CD4-positive, CD25-positive, alpha-beta regulatory T cell (primary cell): ENCODE data around the gene EXOC1L. TPM values are rescaled to one million over a fixed set of nuclear protein-coding genes. Genes with fewer than 3 reads are reported as not detected.

Source experiments
- ATAC-seq, 2 donors: fragments of 150-1000 bp; cut with Tn5 transposase; one replicate each; pipeline ENCODE4 v1.10.0; 2021; ENCODE audit warnings: low read depth in 2 of 2, moderate number of reproducible peaks in 2 of 2, moderate library complexity in 1 of 2
- DNase-seq, 3 donors: peaks; one replicate each; pipeline versions ENCODE4 v3.0.0 to v3.0.0-alpha.2; 2012 to 2022; ENCODE audit warnings: mixed read lengths in 1 of 3
- H3K27ac ChIP-seq: one replicate; pipeline ENCODE4 v1.7.0; 2013; ENCODE audit warnings: mild to moderate bottlenecking, low read length; ENCODE audit not compliant: insufficient read depth, poor library complexity, severe bottlenecking
- H3K27me3 ChIP-seq: one replicate; pipeline ENCODE4 v1.7.0; 2013; ENCODE audit warnings: low read length; ENCODE audit not compliant: control insufficient read depth, insufficient read depth
- H3K36me3 ChIP-seq: one replicate; pipeline ENCODE4 v1.7.0; 2013; ENCODE audit warnings: mild to moderate bottlenecking, low read length, moderate library complexity; ENCODE audit not compliant: control insufficient read depth, insufficient read depth
- H3K4me1 ChIP-seq: 2 replicates; pipeline ENCODE4 v1.7.0; 2013; ENCODE audit warnings: mild to moderate bottlenecking, low read length; ENCODE audit not compliant: insufficient read depth, control insufficient read depth, poor library complexity, severe bottlenecking
- H3K4me3 ChIP-seq: one replicate; pipeline ENCODE4 v1.7.0; 2013; ENCODE audit warnings: low read depth, mild to moderate bottlenecking, low read length, moderate library complexity
- H3K9me3 ChIP-seq, 2 experiments: 1 replicate in 1 of 2; 2 replicates in 1 of 2; pipeline ENCODE4 v1.7.0; 2013; ENCODE audit warnings: low read length in 2 of 2, mild to moderate bottlenecking in 1 of 2, moderate library complexity in 1 of 2; ENCODE audit not compliant: control insufficient read depth in 2 of 2
- H3K27ac Mint-ChIP-seq, 3 donors: one replicate each; pipeline ENCODE4 v1.8.0; 2020 to 2022; ENCODE audit warnings: mild to moderate bottlenecking in 3 of 3, mixed read lengths in 3 of 3, moderate library complexity in 2 of 3
- H3K27me3 Mint-ChIP-seq: one replicate; pipeline ENCODE4 v1.8.0; 2022; ENCODE audit warnings: mild to moderate bottlenecking, mixed read lengths
- H3K36me3 Mint-ChIP-seq: one replicate; pipeline ENCODE4 v1.8.0; 2020; ENCODE audit warnings: mixed read lengths
- H3K4me1 Mint-ChIP-seq, 4 donors: one replicate each; pipeline ENCODE4 v1.8.0; 2020 to 2022; ENCODE audit warnings: mixed read lengths in 4 of 4, mild to moderate bottlenecking in 1 of 4
- H3K4me3 Mint-ChIP-seq, 4 donors: one replicate each; pipeline ENCODE4 v1.8.0; 2020 to 2022; ENCODE audit warnings: mild to moderate bottlenecking in 4 of 4, mixed read lengths in 4 of 4, moderate library complexity in 3 of 4
- H3K9me3 Mint-ChIP-seq, 7 donors: one replicate each; pipeline ENCODE4 v1.8.0; 2020 to 2022; ENCODE audit warnings: mixed read lengths in 7 of 7, mild to moderate bottlenecking in 3 of 7, moderate library complexity in 2 of 7
- polyA plus RNA-seq, 4 donors: library from polyadenylated mRNA; unstranded; fragments of 300-500 nt; fragmentation: Illumina TruSeq; gene quantifications; one replicate each; pipeline ENCODE4 v1.2.3, GENCODE V29; 2021
- total RNA-seq: library from RNA; stranded (reverse); gene quantifications from one replicate; pipeline ENCODE4 v1.2.3, GENCODE V29; 2022

EXOC1L gene
- total and polyA plus RNA-seq, 5 donors from 2014 or later: not detected

DNA sequence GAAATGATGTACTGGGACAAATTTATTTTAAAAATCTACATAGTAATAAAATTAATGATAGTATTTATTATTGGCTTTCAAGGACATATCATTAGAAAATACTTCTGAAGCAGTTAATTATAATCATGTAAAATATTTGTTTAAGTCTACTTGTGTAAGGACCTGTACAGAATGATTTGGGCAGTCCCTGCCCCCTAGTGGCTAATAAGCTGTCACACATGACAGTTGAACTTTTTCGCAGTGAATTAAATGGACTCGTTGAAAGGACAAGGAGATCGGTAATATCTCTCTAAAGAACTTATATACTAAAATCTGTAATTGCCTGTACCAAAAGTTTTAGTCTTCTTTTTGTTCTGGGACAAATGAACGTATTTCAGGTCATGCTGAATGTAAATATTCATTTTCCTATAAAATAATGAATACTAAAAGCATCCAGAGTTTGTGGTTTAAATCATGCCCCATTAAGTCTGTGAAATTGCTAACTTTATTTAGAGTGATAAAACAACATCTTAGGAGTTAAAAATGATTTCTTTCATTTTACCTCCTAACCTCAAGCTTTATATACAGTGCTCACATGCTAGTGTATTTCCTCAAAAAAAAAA lies 47.5 kb downstream of the EXOC1L start:
- Histone ChIP-seq H3K27ac (no peak overlapping the region), H3K36me3 (peaks cover 70% of the 10 kb centered on the region), H3K4me3 (peak overlapping the region; percentile 35), H3K9me3 (no peaks in the 10 kb centered on the region), H3K4me1 (peaks cover 5% of the 10 kb centered on the region), H3K27me3 (no peaks in the 10 kb centered on the region)
- peaks cover 14 to 20% (median 16%) of the 10 kb centered on the region in 4 donors for H3K4me1 Mint-ChIP-seq
- no peak overlapping the region for H3K27ac Mint-ChIP-seq
- DNase-seq (peak; percentile 16 to 74 (median 57)), ATAC-seq (peak; percentile 84 to 87)
- no peaks in the 10 kb centered on the region for H3K9me3 Mint-ChIP-seq
- H3K27me3 Mint-ChIP-seq: no peaks in the 10 kb centered on the region
- peaks cover 39% of the 10 kb centered on the region for H3K36me3 Mint-ChIP-seq
- H3K4me3 Mint-ChIP-seq: no peak overlapping the region

- no peak for ATAC-seq
- Mint-ChIP-seq H3K27me3 (no peaks in the 10 kb centered on the region), H3K27ac (peak overlapping the region in 1 of 3 donors; percentile 60), H3K9me3 (no peaks in the 10 kb centered on the region), H3K4me1 (peaks cover 14 to 20% (median 16%) of the 10 kb centered on the region in 4 donors), H3K4me3 (peak overlapping the region in 1 of 4 donors; percentile 15), H3K36me3 (peaks cover 43% of the 10 kb centered on the region)
- no peak for DNase-seq
- peaks cover 77% of the 10 kb centered on the region for H3K36me3 ChIP-seq
- no peaks in the 10 kb centered on the region for H3K9me3 ChIP-seq
- no peak overlapping the region for H3K4me3 ChIP-seq
- no peak overlapping the region for H3K27ac ChIP-seq
- H3K4me1 ChIP-seq: peaks cover 5% of the 10 kb centered on the region
- H3K27me3 ChIP-seq: no peaks in the 10 kb centered on the region
Observed at GRCh38 chr4:55868581-55869090, 49.0 kb downstream of the EXOC1L start.

DNA sequence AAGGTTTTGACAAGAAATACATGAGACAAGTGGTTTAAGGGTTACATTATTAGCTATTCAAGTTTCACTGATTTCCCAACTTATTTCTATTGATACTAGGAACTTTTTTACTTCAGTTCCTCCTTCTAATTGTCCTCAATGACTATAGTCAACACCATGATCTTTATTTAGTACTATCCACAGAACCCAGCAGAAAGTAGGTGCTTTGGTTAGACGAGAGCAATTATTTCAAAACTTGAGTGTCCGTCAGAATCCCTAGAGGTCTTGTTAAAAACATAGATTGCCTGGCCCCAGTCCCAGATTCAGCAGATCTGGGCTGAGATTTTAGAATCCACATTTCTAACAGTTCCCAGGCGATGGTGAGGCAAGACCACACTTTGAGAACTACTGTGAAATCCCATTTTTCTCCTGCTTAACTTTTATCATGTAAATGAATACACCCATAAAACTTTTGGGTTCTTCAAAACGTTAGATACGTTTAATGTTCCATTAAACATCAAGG lies 51.8 kb downstream of the EXOC1L start:
- H3K27ac ChIP-seq: no peak overlapping the region
- H3K4me3 ChIP-seq: no peak overlapping the region
- ATAC-seq: no peak
- Mint-ChIP-seq H3K36me3 (peaks cover 45% of the 10 kb centered on the region), H3K4me1 (peaks cover 7 to 15% (median 8%) of the 10 kb centered on the region in 4 donors), H3K4me3 (no peak overlapping the region), H3K9me3 (no peaks in the 10 kb centered on the region), H3K27me3 (no peaks in the 10 kb centered on the region), H3K27ac (no peak overlapping the region)
- no peak for DNase-seq
- H3K36me3 ChIP-seq: peaks cover 68% of the 10 kb centered on the region
- H3K4me1 ChIP-seq: peaks cover 5% of the 10 kb centered on the region
- H3K27me3 ChIP-seq: no peaks in the 10 kb centered on the region
- no peaks in the 10 kb centered on the region for H3K9me3 ChIP-seq

GRCh38 chr4:55874831-55875230 lies 55.2 kb downstream of the EXOC1L start:
- no peaks in the 10 kb centered on the region for H3K4me1 ChIP-seq
- DNase-seq (no peak), ATAC-seq (no peak)
- peaks cover 47% of the 10 kb centered on the region for H3K36me3 Mint-ChIP-seq
- H3K27me3 Mint-ChIP-seq: no peaks in the 10 kb centered on the region
- peaks cover 76% of the 10 kb centered on the region for H3K36me3 ChIP-seq
- no peaks in the 10 kb centered on the region for H3K4me1 Mint-ChIP-seq
- no peaks in the 10 kb centered on the region for H3K27me3 ChIP-seq
- H3K27ac Mint-ChIP-seq: no peak overlapping the region
- no peak overlapping the region for H3K27ac ChIP-seq
- H3K9me3 ChIP-seq: no peaks in the 10 kb centered on the region
- H3K9me3 Mint-ChIP-seq: no peaks in the 10 kb centered on the region
- no peak overlapping the region for H3K4me3 Mint-ChIP-seq
- H3K4me3 ChIP-seq: no peak overlapping the region

- H3K27me3 Mint-ChIP-seq: no peaks in the 10 kb centered on the region
- Histone ChIP-seq H3K27me3 (no peaks in the 10 kb centered on the region), H3K36me3 (peaks cover 69% of the 10 kb centered on the region), H3K4me1 (no peaks in the 10 kb centered on the region), H3K4me3 (no peak overlapping the region), H3K9me3 (no peaks in the 10 kb centered on the region), H3K27ac (no peak overlapping the region)
- no peak overlapping the region for H3K4me3 Mint-ChIP-seq
- no peak overlapping the region for H3K27ac Mint-ChIP-seq
- no peaks in the 10 kb centered on the region for H3K9me3 Mint-ChIP-seq
- DNase-seq (no peak), ATAC-seq (no peak)
- peaks cover 45% of the 10 kb centered on the region for H3K36me3 Mint-ChIP-seq
- peaks cover 0 to 4% (median 0%) of the 10 kb centered on the region in 4 donors for H3K4me1 Mint-ChIP-seq
Observed at GRCh38 chr4:55876387-55876786, 56.8 kb downstream of the EXOC1L start.

DNA sequence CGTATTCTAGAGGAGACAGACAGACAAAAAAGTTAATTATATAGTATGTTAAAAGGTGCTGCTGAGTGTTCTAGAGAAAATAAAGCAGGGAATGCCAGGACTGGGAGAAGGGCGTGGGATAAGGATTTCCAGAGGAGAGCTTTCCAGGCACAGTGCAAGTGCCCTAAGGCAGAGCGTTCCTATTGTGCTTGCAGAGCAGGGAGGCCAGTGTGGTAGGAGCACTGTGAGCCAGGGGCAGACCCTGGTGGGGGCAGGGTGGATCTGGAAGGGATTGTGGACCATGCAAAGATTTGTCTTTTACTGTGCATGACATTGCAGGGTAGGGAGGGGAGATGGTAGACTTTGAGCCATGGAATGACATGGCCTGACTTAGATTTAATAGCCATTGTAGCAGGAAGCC lies 59.6 kb downstream of the EXOC1L start:
- DNase-seq (no peak), ATAC-seq (no peak)
- H3K9me3 ChIP-seq: no peaks in the 10 kb centered on the region
- H3K27ac Mint-ChIP-seq: no peak overlapping the region
- H3K4me1 ChIP-seq: no peaks in the 10 kb centered on the region
- no peak overlapping the region for H3K4me3 ChIP-seq
- peaks cover 0 to 4% (median 1%) of the 10 kb centered on the region in 4 donors for H3K4me1 Mint-ChIP-seq
- H3K36me3 ChIP-seq: peaks cover 64% of the 10 kb centered on the region
- peaks cover 40% of the 10 kb centered on the region for H3K36me3 Mint-ChIP-seq
- H3K27me3 Mint-ChIP-seq: no peaks in the 10 kb centered on the region
- no peak overlapping the region for H3K27ac ChIP-seq
- no peaks in the 10 kb centered on the region for H3K27me3 ChIP-seq
- no peak overlapping the region for H3K4me3 Mint-ChIP-seq
- no peaks in the 10 kb centered on the region for H3K9me3 Mint-ChIP-seq

DNA sequence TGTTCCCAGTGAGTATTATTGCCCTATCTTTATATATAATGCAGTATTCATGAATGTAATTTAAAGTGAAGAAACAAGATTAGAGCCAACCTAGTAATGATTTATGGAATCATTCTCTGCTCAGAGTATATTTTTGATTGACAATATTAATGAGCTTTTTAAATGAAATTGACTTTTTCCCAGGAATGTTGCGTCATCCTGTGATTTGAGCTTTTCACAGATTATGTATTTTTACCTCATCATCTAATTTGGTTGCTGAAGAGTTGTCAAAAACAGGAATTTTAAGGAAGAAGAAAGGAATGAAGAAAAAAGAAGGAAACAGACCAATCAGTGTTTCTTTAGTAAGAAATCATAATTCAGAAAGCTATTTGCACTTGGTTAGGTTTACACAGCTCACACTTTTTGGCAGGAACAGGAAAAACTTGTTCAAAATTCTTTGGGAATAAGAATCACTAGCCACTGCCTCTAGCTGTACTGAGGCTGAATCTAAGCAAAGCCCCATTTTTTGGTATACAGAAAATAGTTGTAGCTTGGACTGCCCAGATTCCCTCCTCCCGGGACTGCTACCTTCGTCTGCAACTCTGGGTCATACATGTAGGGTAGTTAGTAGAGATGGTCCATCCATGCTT lies 61.2 kb downstream of the EXOC1L start:
- H3K36me3 ChIP-seq: peaks cover 57% of the 10 kb centered on the region
- no peaks in the 10 kb centered on the region for H3K27me3 Mint-ChIP-seq
- H3K27ac Mint-ChIP-seq: peak overlapping the region in 1 of 3 donors; percentile 52
- no peaks in the 10 kb centered on the region for H3K4me1 ChIP-seq
- no peaks in the 10 kb centered on the region for H3K9me3 Mint-ChIP-seq
- H3K4me1 Mint-ChIP-seq: peaks cover 0 to 9% (median 1%) of the 10 kb centered on the region in 4 donors
- no peaks in the 10 kb centered on the region for H3K9me3 ChIP-seq
- H3K27ac ChIP-seq: no peak overlapping the region
- DNase-seq: no peak
- no peak overlapping the region for H3K4me3 ChIP-seq
- no peak for ATAC-seq
- no peak overlapping the region for H3K4me3 Mint-ChIP-seq
- H3K27me3 ChIP-seq: no peaks in the 10 kb centered on the region
- peaks cover 36% of the 10 kb centered on the region for H3K36me3 Mint-ChIP-seq
